H9 (cell line): ENCODE measurements around the gene NRCAM. TPM values are rescaled to one million over a fixed set of nuclear protein-coding genes. Genes with fewer than 3 reads are reported as not detected.

Source experiments
- DNase-seq: peaks from one replicate; pipeline ENCODE4 v3.0.0-alpha.2; 2017
- H2AFZ ChIP-seq: one replicate; pipeline ENCODE4 v1.6.1; 2013; ENCODE audit warnings: mild to moderate bottlenecking, low read length, control low read depth, moderate library complexity
- H2AK5ac ChIP-seq: 2 replicates; pipeline ENCODE4 v1.6.1; 2013; ENCODE audit warnings: low read length, control low read depth, mixed read lengths; ENCODE audit not compliant: insufficient read length
- H2BK120ac ChIP-seq: one replicate; pipeline ENCODE4 v1.6.1; 2013; ENCODE audit warnings: low read depth, mild to moderate bottlenecking, low read length, control low read depth, inconsistent platforms; ENCODE audit not compliant: poor library complexity, severe bottlenecking
- H2BK12ac ChIP-seq: 2 replicates; pipeline ENCODE4 v1.6.1; 2013; ENCODE audit warnings: low read length, control low read depth, mixed read lengths, low read depth; ENCODE audit not compliant: insufficient read length
- H2BK15ac ChIP-seq: 2 replicates; pipeline ENCODE4 v1.6.1; 2013; ENCODE audit warnings: low read depth, low read length, control low read depth
- H2BK20ac ChIP-seq: one replicate; pipeline ENCODE4 v1.6.1; 2013; ENCODE audit warnings: low read depth, mild to moderate bottlenecking, low read length, control low read depth, inconsistent platforms; ENCODE audit not compliant: poor library complexity, severe bottlenecking
- H2BK5ac ChIP-seq: 2 replicates; pipeline ENCODE4 v1.6.1; 2013; ENCODE audit warnings: low read length, control low read depth, mixed read lengths; ENCODE audit not compliant: insufficient read length
- H3K14ac ChIP-seq: 2 replicates; pipeline ENCODE4 v1.6.1; 2013; ENCODE audit warnings: low read length, control low read depth; ENCODE audit not compliant: insufficient read depth
- H3K18ac ChIP-seq: 2 replicates; pipeline ENCODE4 v1.6.1; 2013; ENCODE audit warnings: low read depth, mild to moderate bottlenecking, mixed read lengths, low read length, control low read depth; ENCODE audit not compliant: insufficient read length
- H3K23ac ChIP-seq: 2 replicates; pipeline ENCODE4 v1.6.1; 2013; ENCODE audit warnings: low read length, control low read depth, mixed read lengths, low read depth; ENCODE audit not compliant: insufficient read length
- H3K23me2 ChIP-seq: 2 replicates; pipeline ENCODE4 v1.6.1; 2013; ENCODE audit warnings: low read depth, mild to moderate bottlenecking, mixed read lengths, low read length, control low read depth; ENCODE audit not compliant: insufficient read length, poor library complexity, severe bottlenecking
- H3K27ac ChIP-seq: 2 replicates; pipeline ENCODE4 v1.5.1; 2013; ENCODE audit warnings: low read length, control low read depth, mixed read lengths, low read depth; ENCODE audit not compliant: insufficient read length
- H3K27me3 ChIP-seq: 2 replicates; pipeline ENCODE4 v1.6.1; 2013; ENCODE audit warnings: low read length, control low read depth, inconsistent platforms; ENCODE audit not compliant: insufficient read depth
- H3K4ac ChIP-seq: 2 replicates; pipeline ENCODE4 v1.6.1; 2013; ENCODE audit warnings: low read depth, mild to moderate bottlenecking, control low read depth, inconsistent platforms, low read length, moderate library complexity
- H3K4me1 ChIP-seq: 2 replicates; pipeline ENCODE4 v1.6.1; 2013; ENCODE audit warnings: low read length, control low read depth, inconsistent platforms; ENCODE audit not compliant: insufficient read depth
- H3K4me2 ChIP-seq: 2 replicates; pipeline ENCODE4 v1.6.1; 2013; ENCODE audit warnings: low read length, control low read depth, mixed read lengths; ENCODE audit not compliant: insufficient read length, insufficient read depth
- H3K56ac ChIP-seq: 2 replicates; pipeline ENCODE4 v1.6.1; 2013; ENCODE audit warnings: low read depth, mild to moderate bottlenecking, mixed read lengths, low read length, control low read depth; ENCODE audit not compliant: insufficient read length
- H3K79me1 ChIP-seq: 2 replicates; pipeline ENCODE4 v1.6.1; 2013; ENCODE audit warnings: low read depth, mild to moderate bottlenecking, moderate library complexity, low read length, control low read depth, inconsistent platforms; ENCODE audit not compliant: insufficient read depth, poor library complexity, severe bottlenecking
- H3K79me2 ChIP-seq: 2 replicates; pipeline ENCODE4 v1.6.1; 2013; ENCODE audit warnings: low read length, control low read depth, inconsistent platforms; ENCODE audit not compliant: insufficient read depth
- H3K9ac ChIP-seq: 2 replicates; pipeline ENCODE4 v1.6.1; 2013; ENCODE audit warnings: low read length, control low read depth, mixed read lengths; ENCODE audit not compliant: insufficient read length; ENCODE audit errors: extremely low read depth
- H3K9me3 ChIP-seq: one replicate; pipeline ENCODE4 v1.6.1; 2013; ENCODE audit warnings: low read depth, low read length, inconsistent platforms; ENCODE audit not compliant: control insufficient read depth
- H3T11ph ChIP-seq: one replicate; pipeline ENCODE4 v1.6.1; 2013; ENCODE audit warnings: mild to moderate bottlenecking, low read length, control low read depth, inconsistent platforms
- H4K20me1 ChIP-seq: one replicate; pipeline ENCODE4 v1.6.1; 2013; ENCODE audit not compliant: control insufficient read depth, insufficient read length, insufficient read depth
- H4K5ac ChIP-seq: 2 replicates; pipeline ENCODE4 v1.6.1; 2013; ENCODE audit warnings: low read depth, mild to moderate bottlenecking, mixed read lengths, low read length, control low read depth; ENCODE audit not compliant: insufficient read length
- H4K8ac ChIP-seq: replicated peaks from 2 replicates; pipeline ENCODE4 v1.6.1; 2013; ENCODE audit warnings: low read length, control low read depth, mixed read lengths, low read depth; ENCODE audit not compliant: insufficient read length
- H4K91ac ChIP-seq: 2 replicates; pipeline ENCODE4 v1.6.1; 2013; ENCODE audit warnings: low read depth, mild to moderate bottlenecking, moderate library complexity, mixed read lengths, low read length, control low read depth; ENCODE audit not compliant: insufficient read length
- H3K27ac Mint-ChIP-seq, 3 experiments: 2 replicates in 2 of 3; 3 replicates in 1 of 3; pipeline ENCODE4 v1.8.0; 2020 to 2021; ENCODE audit warnings: mixed read lengths in 3 of 3, mild to moderate bottlenecking in 1 of 3, moderate library complexity in 1 of 3
- H3K27me3 Mint-ChIP-seq: 2 replicates; pipeline ENCODE4 v1.8.0; 2021; ENCODE audit warnings: low read depth, mild to moderate bottlenecking, moderate library complexity, mixed read lengths
- H3K36me3 Mint-ChIP-seq, 3 experiments: 2 replicates in 2 of 3; 3 replicates in 1 of 3; pipeline ENCODE4 v1.8.0; 2020 to 2021; ENCODE audit warnings: low read depth in 3 of 3, mixed read lengths in 3 of 3; ENCODE audit not compliant: insufficient read depth in 1 of 3
- H3K4me1 Mint-ChIP-seq, 2 experiments: 2 replicates each; pipeline ENCODE4 v1.8.0; 2020; ENCODE audit warnings: mixed read lengths in 2 of 2
- H3K4me3 Mint-ChIP-seq, 2 experiments: 2 replicates in 1 of 2; 3 replicates in 1 of 2; pipeline ENCODE4 v1.8.0; 2020 to 2021; ENCODE audit warnings: mild to moderate bottlenecking in 2 of 2, mixed read lengths in 2 of 2, moderate library complexity in 1 of 2
- H3K9me3 Mint-ChIP-seq, 2 experiments: 2 replicates in 1 of 2; 3 replicates in 1 of 2; pipeline ENCODE4 v1.8.0; 2020; ENCODE audit warnings: mild to moderate bottlenecking in 2 of 2, mixed read lengths in 2 of 2, moderate library complexity in 1 of 2
- CTCF ChIP-seq: fragments of 200-600 bp; sonication (generic); conservative IDR thresholded peaks from 3 replicates; pipeline ENCODE4 v1.8.0; 2021; ENCODE audit warnings: antibody characterized with exemption, mild to moderate bottlenecking
- WGBS: extraction: QIAGEN DNeasy Blood & Tissue Kit; methylation state at CpG from one replicate; pipeline ENCODE4 v1.1.7; 2013; ENCODE audit warnings: missing lambda C conversion rate, low lambda C conversion rate, mixed read lengths; ENCODE audit not compliant: insufficient read length; ENCODE audit errors: extremely low coverage; 5-methylcytosine and 5-hydroxymethylcytosine counted together
- total RNA-seq: library from RNA; stranded (reverse); gene quantifications from 2 replicates; pipeline ENCODE4 v1.2.1, GENCODE V29; 2021

NRCAM gene
- total RNA-seq, 1 experiment from 2014 or later, result 2.3 TPM

- H3K4me2 ChIP-seq, result no peak overlapping the region
- no peaks in the 10 kb centered on the region for H3K9me3 ChIP-seq
- H3K79me1 ChIP-seq, result no peaks in the 10 kb centered on the region
- H3K9me3 Mint-ChIP-seq, result no peaks in the 10 kb centered on the region; a peak in 1 of 5 replicates
- H2BK120ac ChIP-seq, result no peak overlapping the region
- no peak overlapping the region for H2AFZ ChIP-seq
- no peak overlapping the region for H2BK15ac ChIP-seq
- H2BK12ac ChIP-seq, result no peak overlapping the region
- H4K91ac ChIP-seq, result no peak overlapping the region
- H3K27ac Mint-ChIP-seq, result no peak overlapping the region
- no CpG with 5 or more reads among the region's 3 CpGs for WGBS
- H3K4me1 Mint-ChIP-seq, result peaks cover 31% of the 10 kb centered on the region in 2 experiments
- peaks cover 2% of the 10 kb centered on the region; the same call in 1 of the 2 replicates for H3K4me1 ChIP-seq
- H3K4ac ChIP-seq, result no peak overlapping the region
- no peak overlapping the region for H3K4me3 Mint-ChIP-seq
- no peaks in the 10 kb centered on the region for H4K20me1 ChIP-seq
- H3K9ac ChIP-seq, result no peak overlapping the region
- H2BK20ac ChIP-seq, result no peak overlapping the region
- no peak overlapping the region for H2BK5ac ChIP-seq
- no peaks in the 10 kb centered on the region for H3K27me3 Mint-ChIP-seq
- no peak overlapping the region for H3K56ac ChIP-seq
- DNase-seq, result no peak
- no peak overlapping the region for H3K18ac ChIP-seq
- no peak overlapping the region for H4K8ac ChIP-seq
- H3K23me2 ChIP-seq, result no peaks in the 10 kb centered on the region
- TF ChIP-seq CTCF, result no peak
- no peaks in the 10 kb centered on the region for H3K79me2 ChIP-seq
- no peak overlapping the region for H4K5ac ChIP-seq
- no peaks in the 10 kb centered on the region for H3K27me3 ChIP-seq
- no peak overlapping the region for H3K14ac ChIP-seq
- no peak overlapping the region for H3K23ac ChIP-seq
- H3K36me3 Mint-ChIP-seq, result peaks cover 0 to 4% (median 0%) of the 10 kb centered on the region in 3 experiments; a peak in 2 of 7 replicates
- H3K27ac ChIP-seq, result no peak overlapping the region
- no peak overlapping the region for H3T11ph ChIP-seq
- no peak overlapping the region for H2AK5ac ChIP-seq
Measured at GRCh38 chr7:108197371-108198091, 258.7 kb downstream of the NRCAM start.
